GM19239 (cell line): ENCODE data around the gene HIF1AN.

ENCODE experiments used
- DNase-seq: peaks from one replicate; pipeline ENCODE4 v3.0.0; 2011; ENCODE audit warnings: low spot score; ENCODE audit not compliant: insufficient read length
- FAIRE-seq: peaks from 2 replicates; lab custom pipeline; 2011; peaks lifted over from hg19 to GRCh38; lab: Jason Lieb, UNC

HIF1AN gene

GRCh38 chr10:100535715-100536353, at the start of gene HIF1AN:
Gene HIF1AN (plus strand): TSS chr10:100535943. CDS start chr10:100535959, 16 bp downstream.
- peak; percentile 99 for FAIRE-seq
- peak; percentile 85 for DNase-seq

GRCh38 chr10:100487529-100487928, 48.2 kb upstream of the HIF1AN start:
- DNase-seq (no peak), FAIRE-seq (no peak)

- no peak for DNase-seq
- no peak for FAIRE-seq
These were observed 46.3 kb upstream of the HIF1AN start for GRCh38 chr10:100489396-100489795.

GRCh38 chr10:100490531-100490930, 45.2 kb upstream of the HIF1AN start:
- FAIRE-seq (no peak), DNase-seq (no peak)

GRCh38 chr10:100496567-100496966, 39.2 kb upstream of the HIF1AN start:
- FAIRE-seq = no peak
- no peak for DNase-seq

GRCh38 chr10:100498059-100498458, 37.7 kb upstream of the HIF1AN start:
- FAIRE-seq = no peak

GRCh38 chr10:100501423-100501822, 34.3 kb upstream of the HIF1AN start:
- FAIRE-seq (no peak), DNase-seq (no peak)

More at GRCh38 chr10:100498059-100498458, 37.7 kb upstream of the HIF1AN start:
- DNase-seq = no peak

GRCh38 chr10:100502926-100503494, 32.7 kb upstream of the HIF1AN start:
- DNase-seq (no peak), FAIRE-seq (no peak)

GRCh38 chr10:100504096-100504495, 31.6 kb upstream of the HIF1AN start:
- no peak for FAIRE-seq
- no peak for DNase-seq

- DNase-seq = no peak
- no peak for FAIRE-seq
These were observed 30.6 kb upstream of the HIF1AN start for GRCh38 chr10:100505164-100505563.

- DNase-seq (no peak), FAIRE-seq (no peak)
These were observed 29.0 kb upstream of the HIF1AN start for GRCh38 chr10:100506596-100507356.

- FAIRE-seq = no peak
- no peak for DNase-seq
These were observed 28.4 kb upstream of the HIF1AN start for GRCh38 chr10:100507357-100507732.

GRCh38 chr10:100508266-100508665, 27.5 kb upstream of the HIF1AN start:
- DNase-seq (no peak), FAIRE-seq (no peak)

- DNase-seq (no peak), FAIRE-seq (peak; percentile 84)
These were observed 27.0 kb upstream of the HIF1AN start for GRCh38 chr10:100508691-100509150.

- DNase-seq = no peak
- no peak for FAIRE-seq
These were observed 26.4 kb upstream of the HIF1AN start for GRCh38 chr10:100509241-100509840.

GRCh38 chr10:100510533-100511308, 25.0 kb upstream of the HIF1AN start:
- no peak for DNase-seq
- no peak for FAIRE-seq

- DNase-seq = no peak
- FAIRE-seq = no peak
These were observed 20.1 kb upstream of the HIF1AN start for GRCh38 chr10:100515612-100516011.

GRCh38 chr10:100516847-100517246, 18.9 kb upstream of the HIF1AN start:
- FAIRE-seq (no peak), DNase-seq (no peak)

- DNase-seq (no peak), FAIRE-seq (peak; percentile 42)
These were observed 16.9 kb upstream of the HIF1AN start for GRCh38 chr10:100518761-100519241.
